ENCODE measurements around the gene RELB.

Gene RELB

DNA sequence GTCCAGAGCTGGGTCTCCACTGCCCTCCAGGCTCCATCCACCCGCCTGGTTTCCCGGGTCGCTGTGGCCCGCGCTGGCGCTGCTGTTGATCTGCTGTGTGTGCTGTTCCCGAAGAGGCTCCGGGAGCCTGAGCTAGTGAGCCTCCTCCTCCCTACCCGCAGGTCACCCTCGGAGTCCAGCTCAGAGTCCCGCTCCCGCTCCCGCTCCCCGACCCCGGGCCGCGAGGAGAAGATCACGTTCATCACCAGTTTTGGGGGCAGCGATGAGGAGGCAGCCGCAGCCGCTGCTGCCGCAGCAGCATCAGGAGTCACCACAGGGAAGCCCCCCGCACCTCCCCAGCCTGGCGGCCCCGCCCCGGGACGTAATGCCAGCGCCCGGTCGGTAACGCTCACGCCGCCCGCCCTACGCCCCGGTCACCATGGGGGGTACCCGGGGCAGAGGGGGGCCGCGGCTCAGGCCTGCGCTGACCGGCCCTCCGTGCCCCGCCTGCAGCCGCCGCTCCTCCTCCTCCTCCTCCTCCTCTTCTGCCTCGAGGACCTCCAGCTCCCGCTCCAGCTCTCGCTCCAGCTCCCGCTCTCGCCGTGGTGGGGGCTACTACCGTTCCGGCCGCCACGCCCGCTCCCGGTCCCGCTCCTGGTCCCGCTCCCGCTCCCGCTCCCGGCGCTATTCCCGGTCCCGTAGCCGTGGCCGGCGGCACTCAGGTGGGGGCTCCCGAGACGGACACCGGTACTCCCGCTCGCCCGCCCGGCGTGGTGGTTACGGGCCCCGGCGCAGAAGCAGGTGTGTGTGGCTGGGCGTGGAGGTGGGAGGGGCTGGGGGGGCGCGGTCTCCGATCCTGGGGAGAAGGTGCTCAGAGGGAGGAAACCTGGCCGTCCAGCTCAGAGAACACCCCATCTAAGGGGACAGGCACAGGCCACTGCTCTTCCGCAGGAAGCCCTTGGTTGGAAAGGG, 62.9 kb downstream of the RELB start:
- DNase-seq, result no peak

DNA sequence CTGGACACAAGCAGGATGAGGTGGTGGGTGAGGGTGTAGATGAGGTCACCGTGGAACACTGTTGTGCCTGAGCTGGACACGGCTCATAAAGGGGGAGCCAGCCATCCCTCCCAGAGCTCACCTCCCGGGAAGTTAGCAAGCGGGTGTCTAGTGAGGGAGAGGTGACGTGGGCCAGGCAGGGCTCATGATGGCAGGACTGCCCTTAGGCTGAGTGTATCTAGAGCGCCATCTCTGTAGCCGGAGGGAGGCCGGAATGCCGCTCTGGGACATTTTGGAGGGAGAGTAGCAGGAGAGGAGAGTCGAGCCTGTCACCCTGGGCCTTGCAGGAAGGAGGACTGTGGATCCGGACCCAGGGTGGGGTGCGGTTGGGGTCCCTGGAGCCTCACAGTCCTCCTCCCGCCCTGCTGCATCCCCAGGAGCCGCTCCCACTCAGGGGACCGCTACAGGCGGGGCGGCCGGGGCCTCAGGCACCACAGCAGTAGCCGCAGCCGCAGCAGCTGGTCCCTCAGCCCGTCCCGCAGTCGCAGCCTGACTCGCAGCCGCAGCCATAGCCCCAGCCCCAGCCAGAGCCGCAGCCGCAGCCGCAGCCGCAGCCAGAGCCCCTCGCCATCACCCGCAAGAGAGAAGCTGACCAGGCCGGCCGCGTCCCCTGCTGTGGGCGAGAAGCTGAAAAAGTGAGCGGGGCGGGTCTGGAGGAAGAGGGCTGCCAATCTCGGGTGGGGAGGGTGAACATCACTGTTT, 65.8 kb downstream of the RELB start:
- DNase-seq, result no peak

DNA sequence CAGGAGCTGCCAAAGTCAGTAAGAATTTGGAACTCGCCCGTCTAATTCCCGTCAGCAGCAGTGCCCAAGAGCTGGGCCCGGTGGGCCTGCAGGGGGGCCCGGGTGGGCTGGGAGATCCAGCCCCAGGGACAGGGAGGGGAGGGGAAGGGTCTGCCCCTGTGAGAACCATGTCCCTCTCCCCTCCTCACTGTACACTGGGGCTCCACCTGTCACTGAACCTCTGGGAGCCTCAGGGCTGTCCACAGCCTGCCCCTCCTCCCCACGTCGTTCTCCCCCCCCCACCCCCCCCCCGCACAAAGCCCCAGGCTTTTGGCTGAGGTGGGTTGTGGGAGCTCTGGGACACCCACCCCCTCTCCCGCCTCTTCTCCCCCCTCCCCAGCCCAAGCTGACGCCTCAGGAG, 66.8 kb downstream of the RELB start:
- no peak for DNase-seq

DNA sequence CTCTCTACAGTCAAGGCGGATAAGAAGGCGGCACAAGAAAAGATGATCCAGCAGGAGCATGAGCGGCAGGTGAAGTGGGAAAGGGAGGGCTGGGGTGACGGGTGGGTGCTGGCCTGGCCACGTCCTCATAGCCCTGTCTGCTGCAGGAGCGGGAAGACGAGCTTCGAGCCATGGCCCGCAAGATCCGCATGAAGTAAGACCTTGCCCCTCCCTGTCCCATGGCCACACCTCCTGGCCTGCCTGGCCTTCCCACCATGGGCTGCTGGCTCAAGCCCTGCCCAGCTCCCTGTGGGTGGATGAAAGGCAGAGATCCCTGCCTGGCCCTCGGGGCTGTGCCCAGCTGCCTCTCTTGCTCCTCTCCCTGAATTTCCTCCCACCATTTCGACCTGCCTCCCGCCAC, 67.8 kb downstream of the RELB start:
- no peak for DNase-seq

DNA sequence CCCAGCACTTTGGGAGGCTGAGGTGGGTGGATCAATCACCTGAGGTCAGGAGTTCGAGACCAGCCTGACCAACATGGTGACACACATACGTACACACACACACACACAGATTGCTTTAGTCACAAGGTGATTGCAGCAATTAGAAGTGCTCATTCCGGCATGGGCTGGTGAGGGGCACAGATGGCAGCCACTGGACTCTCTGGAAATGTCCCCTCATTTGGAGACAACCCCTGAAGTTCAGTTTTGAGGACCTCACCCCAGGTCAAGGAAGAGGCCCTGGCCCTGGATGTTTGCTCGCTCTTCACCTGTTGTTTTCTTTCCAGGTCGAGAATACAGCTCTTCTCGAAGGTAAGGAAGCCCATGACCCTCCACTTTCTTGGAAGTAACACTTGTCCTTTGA, 69.0 kb downstream of the RELB start:
- no peak for DNase-seq

DNA sequence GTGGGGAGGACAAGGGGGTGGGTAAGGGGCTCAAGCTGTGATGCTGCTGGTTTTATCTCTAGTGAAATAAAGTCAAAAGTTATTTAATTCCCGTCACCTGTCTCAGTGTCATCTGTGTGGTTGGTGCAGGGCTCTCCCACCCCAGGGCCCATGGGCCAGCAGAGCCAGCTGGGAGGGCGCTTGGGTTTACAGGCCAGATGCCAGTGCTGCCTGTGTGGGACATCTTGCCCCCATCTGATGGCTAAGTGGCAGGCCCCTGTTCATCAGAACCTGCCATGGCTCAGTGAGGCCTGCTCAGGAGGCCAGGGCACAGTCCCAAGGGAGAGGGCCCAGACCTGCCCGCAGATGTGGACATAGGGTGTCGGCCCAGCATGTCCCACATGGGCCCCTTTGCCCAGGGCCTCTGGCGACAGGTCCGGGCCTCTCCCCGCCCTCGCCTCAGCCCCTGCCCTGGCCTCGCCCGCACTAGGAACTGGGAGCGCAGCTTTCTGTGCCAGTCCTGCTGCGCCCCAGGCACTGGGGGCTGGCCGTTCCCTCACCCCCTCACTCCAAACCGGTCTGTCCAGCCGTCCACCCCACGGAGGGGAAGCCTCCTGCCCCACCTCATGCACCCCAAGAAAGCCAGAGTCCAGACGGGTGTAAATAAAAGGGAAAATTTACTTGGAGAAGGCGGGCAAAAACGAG, 69.7 kb downstream of the RELB start:
- no peak for DNase-seq

DNA sequence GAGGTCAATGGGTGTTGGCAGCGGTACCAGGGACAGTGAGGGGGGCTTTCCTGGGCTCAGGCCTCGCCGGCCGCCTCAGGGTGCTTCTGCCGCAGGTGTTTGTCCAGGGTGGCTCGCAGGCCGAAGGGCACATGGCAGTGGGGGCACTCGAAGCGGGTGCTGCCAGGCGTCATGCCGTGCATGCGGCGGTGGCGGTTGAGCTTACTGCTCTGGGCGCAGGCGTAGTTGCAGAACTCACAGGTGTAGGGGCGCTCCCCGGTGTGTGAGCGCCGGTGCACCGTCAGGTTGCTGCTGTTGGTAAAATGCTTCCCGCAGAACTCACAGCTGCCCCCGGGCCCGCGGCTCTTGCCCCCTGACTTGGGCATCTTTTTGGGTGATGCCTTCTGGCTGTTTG, 70.3 kb downstream of the RELB start:
- DNase-seq, result no peak

DNA sequence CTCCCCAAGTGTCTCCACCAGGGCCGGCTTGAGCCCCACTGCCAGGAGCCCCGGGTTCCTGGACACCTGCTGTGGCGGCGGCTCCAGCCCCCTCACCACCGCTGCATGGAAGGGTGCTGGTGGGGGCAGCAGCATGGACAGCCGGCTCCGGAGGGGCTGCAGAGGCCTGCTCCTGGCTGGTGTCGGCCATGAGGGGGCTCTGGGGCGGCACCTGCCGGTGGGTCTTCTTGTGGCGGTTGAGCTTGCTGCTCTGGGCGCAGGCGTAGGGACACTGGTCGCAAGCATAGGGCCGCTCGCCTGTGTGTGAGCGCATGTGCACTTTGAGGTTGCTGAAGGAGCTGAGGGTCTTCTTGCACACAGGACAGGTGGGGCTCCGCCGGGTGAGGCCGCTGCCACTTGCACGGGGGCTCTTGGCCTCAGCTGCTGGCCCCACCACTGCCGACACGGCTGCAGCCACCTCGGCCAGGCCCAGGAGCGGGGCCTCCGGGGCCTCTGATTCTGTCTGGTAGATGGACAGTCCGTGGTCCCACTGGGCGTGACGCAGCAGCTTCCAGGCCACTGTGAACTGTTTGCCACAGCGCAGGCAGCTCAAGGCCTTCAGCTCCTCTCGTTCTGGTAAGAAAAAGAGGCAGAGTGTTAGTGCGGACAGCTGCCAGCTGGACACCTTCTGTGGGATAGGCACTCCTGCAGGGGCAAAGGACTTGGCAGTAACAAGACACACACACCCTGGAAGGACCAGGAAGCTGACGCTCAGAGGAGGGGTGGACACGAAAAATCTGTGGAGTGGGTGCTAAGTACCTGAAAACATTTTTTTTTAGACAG, 70.9 kb downstream of the RELB start:
- DNase-seq, result no peak

DNA sequence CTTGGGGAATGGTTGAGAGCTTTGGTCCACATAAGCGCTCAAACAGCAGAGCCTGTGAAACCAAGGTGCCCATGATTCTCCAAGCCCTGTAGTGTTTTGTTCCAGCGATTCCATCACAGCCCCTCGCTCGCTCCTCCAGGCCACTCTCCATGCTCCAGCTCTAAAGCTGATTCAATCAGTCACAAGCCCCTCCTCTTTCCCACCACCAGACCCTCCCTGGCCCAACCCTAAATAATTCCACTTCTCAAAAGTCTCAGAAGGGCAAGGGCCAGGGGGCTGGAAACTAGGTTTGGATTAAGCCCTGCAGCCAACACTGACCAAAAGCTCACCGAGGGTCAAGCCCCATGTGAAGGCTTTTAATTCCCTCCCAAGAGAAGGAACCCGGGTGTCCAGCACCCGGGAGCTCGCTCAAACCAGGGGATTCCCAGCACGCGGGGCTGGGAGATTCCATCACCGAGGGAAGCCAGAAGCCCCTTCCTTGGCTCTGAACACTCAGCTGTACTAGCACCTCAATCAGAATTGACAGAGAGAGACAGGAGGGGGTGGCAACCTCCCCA, 73.6 kb downstream of the RELB start:
- no peak for DNase-seq

DNA sequence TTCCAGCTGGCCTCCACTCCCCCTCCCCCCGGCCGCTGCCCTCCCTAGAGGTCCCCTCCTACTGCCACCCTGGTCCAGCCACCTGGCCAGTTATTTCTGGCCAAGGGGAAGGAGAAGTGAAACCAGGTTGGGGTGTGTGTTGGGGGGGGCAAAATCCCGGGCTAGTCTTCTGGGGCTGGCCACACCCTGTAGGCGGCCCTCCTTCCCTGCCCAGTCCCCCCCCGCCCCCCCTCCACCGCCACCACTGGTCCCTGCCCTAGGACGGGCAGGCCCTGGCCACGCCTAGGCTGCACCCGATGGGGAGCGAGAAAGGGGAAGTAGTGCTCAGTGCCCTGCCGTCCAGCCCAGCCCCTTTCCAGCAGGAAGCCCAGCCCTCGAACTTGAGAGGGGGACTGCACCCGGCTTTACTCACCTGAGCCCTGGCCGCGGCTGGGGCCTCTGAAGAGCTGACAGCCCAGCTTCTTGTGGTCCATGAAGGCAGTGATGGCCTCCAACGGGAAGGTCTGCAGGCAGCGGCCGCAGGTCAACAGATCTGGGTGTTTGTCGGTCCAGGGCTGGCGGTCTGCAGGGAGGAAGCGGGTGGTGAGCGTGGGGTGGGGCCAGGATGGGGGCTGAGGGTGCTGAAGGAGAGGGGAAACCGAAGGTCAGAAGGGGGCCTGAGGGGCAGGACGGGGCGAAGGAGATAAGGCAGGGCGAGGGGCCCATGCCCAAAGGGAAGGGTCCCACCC, 74.2 kb downstream of the RELB start:
- DNase-seq, result peak; percentile 38

DNA sequence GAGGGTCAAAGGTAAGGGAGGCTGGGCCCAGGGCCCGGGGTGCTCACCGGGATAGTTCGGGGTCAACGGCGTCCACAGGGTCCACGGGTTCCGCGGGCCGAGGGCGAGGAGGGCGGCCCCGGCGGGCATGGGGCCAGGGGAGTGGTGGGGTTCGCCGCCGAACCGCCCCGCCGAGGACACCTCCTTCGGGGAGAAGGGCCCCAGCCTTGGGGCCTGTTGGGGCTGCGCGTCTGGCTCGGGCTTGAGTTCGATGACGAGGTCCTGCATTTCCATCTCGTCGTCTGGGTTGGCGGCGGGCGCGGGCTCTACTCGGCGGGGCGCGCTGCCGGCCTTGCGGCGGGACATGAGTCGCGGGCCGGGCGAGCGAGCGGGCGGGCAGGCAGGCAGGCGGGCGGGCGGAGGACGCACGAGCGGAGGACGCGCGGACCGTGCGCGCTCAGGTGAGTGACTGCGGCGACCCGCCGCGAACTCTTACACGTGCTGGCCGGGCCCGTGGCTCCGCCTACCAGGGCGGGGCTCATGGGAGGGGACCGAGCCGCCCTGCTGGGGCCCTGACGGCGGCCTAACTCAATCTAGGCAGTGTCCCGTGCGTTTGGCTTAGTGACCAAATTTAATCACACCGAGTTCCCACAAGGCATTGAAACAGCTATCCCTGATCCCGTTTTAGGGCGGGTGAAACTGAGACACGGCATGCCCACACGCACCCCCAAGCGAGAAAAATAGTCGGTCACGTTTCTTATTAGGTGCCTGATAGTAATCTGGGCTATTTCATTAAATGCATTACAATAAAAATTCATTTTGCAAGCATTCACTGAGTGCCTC, 75.0 kb downstream of the RELB start, which contains the start of gene ZNF296:
Gene ZNF296, minus strand, starts transcription at position 450 of the 822 bp plus-strand sequence. Its CDS starts 105 bp downstream, at position 345.
- DNase-seq, result peak; percentile 78

DNA sequence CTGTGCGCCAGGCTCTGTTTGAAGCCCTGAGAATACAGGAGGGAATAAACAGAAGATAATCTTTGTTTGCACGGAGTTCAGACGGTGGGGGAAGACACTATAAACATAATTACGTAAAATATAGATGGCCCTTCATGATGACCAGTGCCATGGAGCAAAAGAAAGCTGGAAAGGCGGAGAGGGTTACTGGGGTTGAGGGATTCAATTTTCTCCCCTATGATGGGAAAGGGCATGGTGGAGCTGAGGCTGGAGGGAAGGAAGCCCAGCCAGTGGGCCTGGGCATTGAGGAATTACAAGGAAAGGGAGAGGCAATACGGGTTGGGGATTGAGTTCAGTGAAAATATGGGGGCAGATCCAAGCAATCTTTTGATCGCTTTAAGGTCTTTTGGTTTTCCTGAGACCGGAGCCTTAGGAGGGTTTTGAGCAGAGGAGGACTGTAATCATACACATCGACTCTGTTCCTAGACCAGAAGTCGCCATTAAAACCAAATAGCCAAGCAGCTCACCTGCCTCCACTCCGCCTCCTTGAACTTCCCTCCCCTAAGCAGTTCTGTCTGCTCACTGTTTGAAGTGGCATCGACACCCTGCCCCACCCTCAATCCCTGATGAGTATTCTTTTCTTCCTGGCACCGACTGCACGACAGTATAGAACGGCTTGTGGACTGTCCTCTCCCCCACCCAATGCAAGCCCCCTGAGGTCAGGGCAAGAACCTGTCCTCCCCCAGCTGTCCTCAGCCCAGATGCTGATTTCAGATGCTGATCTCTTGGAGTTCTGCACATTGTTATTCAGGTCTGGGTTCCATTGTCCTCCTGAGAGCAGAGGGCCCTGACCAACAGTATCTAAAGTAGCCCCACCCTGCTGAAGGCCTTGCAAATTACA, 75.8 kb downstream of the RELB start:
- DNase-seq, result no peak

DNA sequence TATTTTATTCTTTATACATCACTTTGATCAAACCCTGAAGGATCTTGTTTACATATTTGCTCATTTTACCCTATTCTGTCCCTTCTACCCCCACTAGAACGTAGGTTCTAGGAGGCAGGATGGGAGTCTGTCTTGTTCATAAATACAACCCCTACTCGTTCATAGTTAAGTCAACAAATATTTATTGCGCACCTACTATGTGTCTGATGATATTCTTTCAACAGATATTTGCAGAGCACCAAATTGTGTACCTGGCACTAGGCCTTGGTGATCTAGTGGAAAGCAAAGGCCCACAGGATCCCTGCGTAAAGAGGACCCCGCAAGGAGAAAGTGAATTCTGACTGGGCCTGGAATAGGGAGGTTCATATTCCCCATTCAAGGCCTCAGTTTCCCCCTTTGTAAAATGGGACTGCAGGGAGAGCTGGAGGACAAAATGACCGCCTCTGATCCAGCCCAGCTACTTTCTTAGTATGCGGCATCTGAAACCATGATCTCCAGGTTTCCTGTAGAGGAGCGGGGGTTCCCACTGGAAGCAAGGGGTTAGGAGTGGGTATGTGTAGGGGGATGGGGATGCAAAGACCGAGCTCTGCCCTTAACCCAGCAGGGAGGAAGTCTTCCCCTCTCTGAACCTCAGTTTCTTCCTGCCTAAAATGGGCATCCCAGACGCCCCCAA, 77.3 kb downstream of the RELB start:
- no peak for DNase-seq

DNA sequence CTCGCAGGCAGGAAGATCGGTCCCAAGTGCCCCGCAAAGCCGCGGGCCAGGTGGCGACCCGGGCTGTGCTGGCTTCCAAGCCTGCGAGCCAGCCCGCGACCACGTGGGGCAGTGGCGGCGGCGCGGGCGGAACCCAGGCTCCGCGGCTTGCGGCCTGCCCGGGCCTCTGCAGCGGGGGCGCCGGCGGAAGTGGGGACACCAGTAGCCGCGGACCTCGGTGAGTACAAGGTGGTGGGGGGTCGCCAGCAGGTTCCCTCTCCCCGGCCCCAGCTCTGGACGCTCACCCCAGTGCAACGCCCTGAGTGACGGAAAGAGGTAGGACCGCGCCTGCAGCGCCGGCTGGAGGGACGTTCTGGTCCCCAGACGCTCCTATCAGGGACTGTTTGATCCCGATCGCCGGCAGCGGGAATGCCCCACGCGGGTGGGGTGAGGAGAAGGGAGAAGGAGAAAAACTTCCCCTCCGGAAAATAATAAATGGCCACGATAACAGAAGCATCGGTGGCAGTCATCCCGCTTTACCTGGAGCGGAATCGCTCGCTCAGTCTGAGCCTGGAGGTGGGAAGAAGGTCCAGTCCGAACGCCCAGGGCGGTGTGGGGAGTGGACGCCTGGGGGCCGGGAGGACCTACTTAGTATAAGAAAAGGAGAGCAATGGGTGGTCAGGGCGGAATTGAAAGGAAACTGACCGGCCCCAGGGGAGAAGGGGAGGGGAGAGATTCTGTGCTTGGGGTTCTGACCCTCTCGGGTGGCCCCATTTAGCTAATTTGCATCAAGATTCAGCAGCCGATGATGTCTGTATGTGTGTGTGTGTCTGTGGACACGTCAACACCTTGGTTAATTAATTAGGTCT, 78.0 kb downstream of the RELB start, which contains the start of gene GEMIN7:
Gene GEMIN7, plus strand, starts transcription at position 198 of the 848 bp plus-strand sequence. CDS start 10,855 bp downstream, outside the sequence.
- DNase-seq, result peak; percentile 71

DNA sequence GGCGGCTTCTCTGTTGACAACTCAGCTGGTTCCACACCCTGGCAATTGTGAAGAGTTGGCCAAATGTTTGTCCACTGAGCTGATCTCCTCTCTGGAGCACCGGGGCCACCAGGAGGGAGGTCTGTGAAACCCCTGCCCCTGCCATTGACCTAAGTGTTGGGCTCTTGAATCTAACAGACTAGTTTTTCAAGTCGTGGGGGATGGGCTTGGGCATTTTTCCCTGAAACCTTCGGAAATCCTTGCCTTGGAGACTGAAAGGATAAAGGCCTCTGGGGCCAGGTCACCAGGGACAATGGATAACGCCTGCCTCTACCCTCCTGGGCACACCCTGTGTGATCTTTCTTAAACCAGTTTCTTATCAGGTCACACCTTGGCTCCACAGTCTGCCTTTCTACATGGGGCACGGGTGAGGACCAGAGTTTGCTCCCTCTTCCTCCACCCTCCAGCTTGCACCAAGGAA, 78.7 kb downstream of the RELB start:
- no peak for DNase-seq

DNA sequence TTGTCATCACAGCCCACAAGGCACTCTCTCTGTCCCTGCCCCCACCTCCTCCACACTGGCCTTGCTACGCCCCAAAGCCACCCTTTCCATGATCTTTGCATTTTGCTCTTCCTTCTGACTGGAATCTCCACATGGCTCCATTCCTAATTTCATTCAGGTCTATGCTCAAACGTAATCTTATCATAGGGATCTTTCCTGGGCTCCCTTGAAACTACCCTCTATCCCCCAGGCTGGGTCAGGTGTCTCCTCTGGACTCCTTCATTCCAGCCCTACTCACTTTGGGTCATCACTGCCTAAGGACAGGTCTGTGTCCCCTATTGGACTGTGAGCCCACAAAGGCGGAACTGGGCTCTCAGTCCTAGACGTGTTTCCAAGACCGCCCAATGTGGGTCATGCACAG, 80.9 kb downstream of the RELB start:
- DNase-seq, result no peak

DNA sequence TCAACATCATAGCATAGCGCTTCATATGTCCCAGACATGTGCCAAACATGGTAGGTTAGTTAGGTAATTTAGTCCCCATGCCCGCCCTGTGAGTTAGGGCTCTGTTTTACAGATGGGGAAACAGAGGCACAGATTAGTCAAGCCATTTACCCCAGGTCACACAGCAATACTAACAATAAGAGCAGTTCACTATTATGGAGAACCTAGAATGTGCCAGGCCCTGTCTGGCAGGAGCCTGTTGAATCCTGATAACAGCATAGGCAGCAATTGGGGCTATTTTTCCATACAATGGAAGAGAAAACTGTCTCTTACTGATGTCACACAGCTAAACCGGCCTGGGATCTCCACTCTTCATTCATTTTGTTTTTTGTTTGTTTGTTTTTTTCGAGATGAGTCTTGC, 85.2 kb downstream of the RELB start:
- DNase-seq, result no peak

DNA sequence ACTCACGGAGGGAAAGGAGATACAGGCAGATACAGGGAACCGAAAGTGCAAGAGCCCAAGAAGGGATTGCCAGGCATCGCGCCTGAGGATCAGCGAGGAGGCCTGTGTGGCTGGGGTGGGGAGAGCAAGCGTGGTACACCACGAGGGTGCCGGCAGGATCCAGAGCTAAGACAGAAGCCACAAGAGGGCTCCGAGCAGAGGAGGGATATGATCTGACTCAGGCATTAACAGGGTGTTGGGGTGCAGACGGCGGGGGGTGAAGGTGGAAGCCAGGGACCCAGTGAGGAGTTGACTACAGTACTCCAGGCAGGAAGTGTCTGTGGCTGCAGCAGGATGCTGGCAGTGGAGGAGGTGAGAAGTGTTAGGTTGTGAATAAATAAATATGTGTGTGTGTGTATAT, 86.3 kb downstream of the RELB start:
- DNase-seq, result peak; percentile 89

Data from CD4-positive, alpha-beta T cell treated with Interleukin-4 for 4 hours (primary cell).